ENCODE measurements around the gene CELSR1. TPM values are rescaled to one million over a fixed set of nuclear protein-coding genes. Genes with fewer than 3 reads are reported as not detected.

CELSR1 gene
- total and polyA plus RNA-seq, 2 donors (not counting 1 experiment from before 2014, with no cell fraction given) = 0.07 to 1.8 TPM

DNA sequence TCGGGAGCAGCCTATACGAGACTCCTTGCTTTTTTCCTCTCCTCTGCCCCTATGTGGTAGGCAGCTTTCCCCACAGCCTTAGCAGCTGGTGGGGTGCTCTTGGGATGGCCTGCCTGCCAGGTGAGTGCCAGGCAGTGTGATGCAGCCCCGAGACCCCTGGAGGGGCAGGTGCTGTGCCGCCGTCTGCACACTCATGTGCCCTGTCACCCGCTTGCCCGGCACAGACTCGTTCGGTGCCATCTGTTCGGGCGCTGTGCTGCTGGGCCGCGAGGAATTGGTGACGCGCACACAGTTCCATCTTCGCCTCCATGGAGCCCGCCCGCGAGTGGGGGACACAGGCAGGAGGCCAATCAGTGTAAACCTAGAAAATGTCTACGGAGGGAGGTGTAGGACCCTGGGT, 186.8 kb downstream of the CELSR1 start:
- no peak overlapping the region for H3K27ac ChIP-seq (ENCODE audit: insufficient read depth, low read length)
- no peaks in the 10 kb centered on the region for H3K27me3 ChIP-seq (ENCODE audit: control insufficient read depth, insufficient read depth, low read length)
- DNase-seq (ENCODE audit: low read depth in 2 of 2) = no peak
- H3K36me3 ChIP-seq (ENCODE audit: control insufficient read depth, insufficient read depth, low read length) = peaks cover 36% of the 10 kb centered on the region
- no peaks in the 10 kb centered on the region for H3K9me3 ChIP-seq (ENCODE audit: control insufficient read depth, insufficient read depth, low read depth, low read length)
- H3K4me2 ChIP-seq (ENCODE audit: extremely low read depth, insufficient read depth, low read length) = no peak overlapping the region
- H4K20me1 ChIP-seq (ENCODE audit: control insufficient read depth, extremely low read depth, insufficient read depth, low read length) = no peaks in the 10 kb centered on the region
- H3K4me3 ChIP-seq (replicated peaks in 1 of 4; ENCODE audit: control extremely low read depth in 1 of 4, insufficient read depth in 1 of 4, low read depth in 3 of 4, low read length in 4 of 4) = no peak overlapping the region
- no peaks in the 10 kb centered on the region for H3K4me1 ChIP-seq (ENCODE audit: control insufficient read depth, extremely low read depth, insufficient read depth, low read length)
- TF ChIP-seq, protein P1, sequence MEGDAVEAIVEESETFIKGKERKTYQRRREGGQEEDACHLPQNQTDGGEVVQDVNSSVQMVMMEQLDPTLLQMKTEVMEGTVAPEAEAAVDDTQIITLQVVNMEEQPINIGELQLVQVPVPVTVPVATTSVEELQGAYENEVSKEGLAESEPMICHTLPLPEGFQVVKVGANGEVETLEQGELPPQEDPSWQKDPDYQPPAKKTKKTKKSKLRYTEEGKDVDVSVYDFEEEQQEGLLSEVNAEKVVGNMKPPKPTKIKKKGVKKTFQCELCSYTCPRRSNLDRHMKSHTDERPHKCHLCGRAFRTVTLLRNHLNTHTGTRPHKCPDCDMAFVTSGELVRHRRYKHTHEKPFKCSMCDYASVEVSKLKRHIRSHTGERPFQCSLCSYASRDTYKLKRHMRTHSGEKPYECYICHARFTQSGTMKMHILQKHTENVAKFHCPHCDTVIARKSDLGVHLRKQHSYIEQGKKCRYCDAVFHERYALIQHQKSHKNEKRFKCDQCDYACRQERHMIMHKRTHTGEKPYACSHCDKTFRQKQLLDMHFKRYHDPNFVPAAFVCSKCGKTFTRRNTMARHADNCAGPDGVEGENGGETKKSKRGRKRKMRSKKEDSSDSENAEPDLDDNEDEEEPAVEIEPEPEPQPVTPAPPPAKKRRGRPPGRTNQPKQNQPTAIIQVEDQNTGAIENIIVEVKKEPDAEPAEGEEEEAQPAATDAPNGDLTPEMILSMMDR (conservative IDR thresholded peaks at IDR 0.05 in 1 of 2, IDR thresholded peaks at IDR 0.05 in 1 of 2; ENCODE audit: low read depth in 1 of 2, low read length in 2 of 2) = no peak
- no peak for TF ChIP-seq EZH2 (IDR thresholded peaks at IDR 0.05; ENCODE audit: low read length, missing control alignments)
- H2AFZ ChIP-seq (ENCODE audit: low read length) = no peak overlapping the region
- no peak overlapping the region for H3K9ac ChIP-seq (ENCODE audit: insufficient read depth, low read length)
- H3K79me2 ChIP-seq (ENCODE audit: control insufficient read depth, insufficient read depth, low read length) = no peaks in the 10 kb centered on the region

DNA sequence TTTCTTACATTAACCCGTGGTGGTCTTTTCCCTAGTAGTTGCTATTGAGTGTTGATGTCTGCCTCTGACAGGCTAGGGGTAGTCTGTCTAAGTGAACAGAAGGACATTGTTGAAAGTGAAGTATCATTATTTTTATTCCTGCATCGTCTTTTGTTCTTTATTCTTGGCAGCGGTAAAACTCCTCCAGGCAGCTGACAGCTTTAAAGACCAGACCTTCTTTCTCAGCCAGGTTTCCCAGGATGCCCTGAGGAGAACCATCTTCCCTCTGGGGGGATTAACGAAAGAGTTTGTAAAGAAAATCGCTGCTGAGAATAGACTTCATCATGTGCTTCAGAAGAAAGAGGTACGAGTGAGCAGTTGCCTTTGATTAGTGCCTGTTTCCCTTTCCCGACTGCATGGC, 187.3 kb downstream of the CELSR1 start:
- no peak overlapping the region for H3K4me2 ChIP-seq (ENCODE audit: extremely low read depth, insufficient read depth, low read length)
- H3K79me2 ChIP-seq (ENCODE audit: control insufficient read depth, insufficient read depth, low read length) = no peaks in the 10 kb centered on the region
- no peaks in the 10 kb centered on the region for H3K4me1 ChIP-seq (ENCODE audit: control insufficient read depth, extremely low read depth, insufficient read depth, low read length)
- no peak overlapping the region for H3K4me3 ChIP-seq (replicated peaks in 1 of 4; ENCODE audit: control extremely low read depth in 1 of 4, insufficient read depth in 1 of 4, low read depth in 3 of 4, low read length in 4 of 4)
- H3K27me3 ChIP-seq (ENCODE audit: control insufficient read depth, insufficient read depth, low read length) = no peaks in the 10 kb centered on the region
- H3K27ac ChIP-seq (ENCODE audit: insufficient read depth, low read length) = no peak overlapping the region
- H3K9ac ChIP-seq (ENCODE audit: insufficient read depth, low read length) = no peak overlapping the region
- no peaks in the 10 kb centered on the region for H4K20me1 ChIP-seq (ENCODE audit: control insufficient read depth, extremely low read depth, insufficient read depth, low read length)
- peaks cover 35% of the 10 kb centered on the region for H3K36me3 ChIP-seq (ENCODE audit: control insufficient read depth, insufficient read depth, low read length)
- DNase-seq (ENCODE audit: low read depth in 2 of 2) = no peak
- no peaks in the 10 kb centered on the region for H3K9me3 ChIP-seq (ENCODE audit: control insufficient read depth, insufficient read depth, low read depth, low read length)
- TF ChIP-seq, protein P1 (conservative IDR thresholded peaks at IDR 0.05 in 1 of 2, IDR thresholded peaks at IDR 0.05 in 1 of 2; ENCODE audit: low read depth in 1 of 2, low read length in 2 of 2) = no peak
- no peak for TF ChIP-seq EZH2 (IDR thresholded peaks at IDR 0.05; ENCODE audit: low read length, missing control alignments)
- H2AFZ ChIP-seq (ENCODE audit: low read length) = no peak overlapping the region

DNA sequence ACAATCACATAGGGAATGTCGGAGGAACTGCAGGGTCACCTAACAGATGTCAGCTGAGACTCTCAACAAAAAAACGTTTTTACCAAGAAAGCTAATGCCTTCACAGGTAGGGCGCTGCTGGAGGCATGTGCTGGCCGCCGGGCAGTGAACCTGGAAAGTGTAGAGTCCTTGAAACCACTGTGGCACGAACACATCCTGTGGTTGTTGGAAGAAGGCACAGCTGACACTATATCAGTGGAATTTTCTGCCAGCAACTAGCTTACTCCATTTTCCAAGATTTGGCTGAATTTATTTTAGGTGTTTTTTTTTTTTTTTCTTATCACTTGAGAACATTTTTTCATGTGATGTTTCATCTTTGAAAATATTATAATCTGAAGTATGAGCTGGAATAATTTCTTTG, 187.7 kb downstream of the CELSR1 start:
- Histone ChIP-seq H3K79me2 (ENCODE audit: control insufficient read depth, insufficient read depth, low read length) (no peaks in the 10 kb centered on the region), H3K9me3 (ENCODE audit: control insufficient read depth, insufficient read depth, low read depth, low read length) (no peaks in the 10 kb centered on the region), H3K27ac (ENCODE audit: insufficient read depth, low read length) (no peak overlapping the region), H3K9ac (ENCODE audit: insufficient read depth, low read length) (no peak overlapping the region), H3K4me1 (ENCODE audit: control insufficient read depth, extremely low read depth, insufficient read depth, low read length) (no peaks in the 10 kb centered on the region), H3K4me2 (ENCODE audit: extremely low read depth, insufficient read depth, low read length) (no peak overlapping the region), H3K4me3 (replicated peaks in 1 of 4; ENCODE audit: control extremely low read depth in 1 of 4, insufficient read depth in 1 of 4, low read depth in 3 of 4, low read length in 4 of 4) (no peak overlapping the region), H3K27me3 (ENCODE audit: control insufficient read depth, insufficient read depth, low read length) (no peaks in the 10 kb centered on the region), H4K20me1 (ENCODE audit: control insufficient read depth, extremely low read depth, insufficient read depth, low read length) (no peaks in the 10 kb centered on the region), H3K36me3 (ENCODE audit: control insufficient read depth, insufficient read depth, low read length) (peaks cover 33% of the 10 kb centered on the region), H2AFZ (ENCODE audit: low read length) (no peak overlapping the region)
- TF ChIP-seq EZH2 (IDR thresholded peaks at IDR 0.05; ENCODE audit: low read length, missing control alignments) = no peak
- TF ChIP-seq, protein P1 (conservative IDR thresholded peaks at IDR 0.05 in 1 of 2, IDR thresholded peaks at IDR 0.05 in 1 of 2; ENCODE audit: low read depth in 1 of 2, low read length in 2 of 2) = no peak
- DNase-seq (ENCODE audit: low read depth in 2 of 2) = peak in 1 of 2 donors; percentile 66
